Measurements from ENCODE around the gene POPDC3. TPM values are rescaled to one million over a fixed set of nuclear protein-coding genes. Genes with fewer than 3 reads are reported as not detected.

Gene POPDC3
- total RNA-seq, 1 donor from 2014 or later: 6.0 TPM

DNA sequence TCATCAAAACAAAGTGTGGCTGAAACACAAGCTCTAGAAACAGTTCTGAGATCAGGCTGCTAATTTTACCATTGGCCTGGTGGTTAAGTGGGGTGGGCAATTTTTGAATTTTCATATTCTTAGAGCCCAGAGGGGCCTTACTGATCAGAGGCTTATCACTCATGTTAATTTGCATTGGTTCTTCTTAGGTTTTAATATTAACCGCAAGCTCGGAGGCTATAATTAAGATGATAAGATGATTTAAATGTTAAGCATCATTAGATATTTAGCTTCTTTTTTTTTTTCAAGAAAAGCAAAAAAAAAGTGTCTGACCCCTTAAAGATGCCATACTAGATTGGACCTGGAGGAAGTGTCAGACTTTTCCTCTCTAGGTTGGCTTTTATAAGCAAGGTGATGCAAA is 8.4 kb upstream of the POPDC3 start:
- H3K27ac Mint-ChIP-seq: no peak overlapping the region
- TF ChIP-seq, protein P1, sequence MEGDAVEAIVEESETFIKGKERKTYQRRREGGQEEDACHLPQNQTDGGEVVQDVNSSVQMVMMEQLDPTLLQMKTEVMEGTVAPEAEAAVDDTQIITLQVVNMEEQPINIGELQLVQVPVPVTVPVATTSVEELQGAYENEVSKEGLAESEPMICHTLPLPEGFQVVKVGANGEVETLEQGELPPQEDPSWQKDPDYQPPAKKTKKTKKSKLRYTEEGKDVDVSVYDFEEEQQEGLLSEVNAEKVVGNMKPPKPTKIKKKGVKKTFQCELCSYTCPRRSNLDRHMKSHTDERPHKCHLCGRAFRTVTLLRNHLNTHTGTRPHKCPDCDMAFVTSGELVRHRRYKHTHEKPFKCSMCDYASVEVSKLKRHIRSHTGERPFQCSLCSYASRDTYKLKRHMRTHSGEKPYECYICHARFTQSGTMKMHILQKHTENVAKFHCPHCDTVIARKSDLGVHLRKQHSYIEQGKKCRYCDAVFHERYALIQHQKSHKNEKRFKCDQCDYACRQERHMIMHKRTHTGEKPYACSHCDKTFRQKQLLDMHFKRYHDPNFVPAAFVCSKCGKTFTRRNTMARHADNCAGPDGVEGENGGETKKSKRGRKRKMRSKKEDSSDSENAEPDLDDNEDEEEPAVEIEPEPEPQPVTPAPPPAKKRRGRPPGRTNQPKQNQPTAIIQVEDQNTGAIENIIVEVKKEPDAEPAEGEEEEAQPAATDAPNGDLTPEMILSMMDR (conservative IDR thresholded peaks at IDR 0.05): no peak
- DNase-seq (ENCODE audit: extremely low spot score, unreplicated experiment): no peak
- H3K36me3 Mint-ChIP-seq: no peaks in the 10 kb centered on the region
- H3K9me3 Mint-ChIP-seq: no peaks in the 10 kb centered on the region
- no peak overlapping the region for H3K4me3 Mint-ChIP-seq
- peaks cover 8% of the 10 kb centered on the region for H3K27me3 Mint-ChIP-seq
- peaks cover 10% of the 10 kb centered on the region for H3K4me1 Mint-ChIP-seq (ENCODE audit: unreplicated experiment)

GRCh38 chr6:105186576-105186975 is 6.8 kb upstream of the POPDC3 start:
- Mint-ChIP-seq H3K27ac (no peak overlapping the region), H3K4me1 (ENCODE audit: unreplicated experiment) (peaks cover 17% of the 10 kb centered on the region), H3K9me3 (no peaks in the 10 kb centered on the region), H3K4me3 (no peak overlapping the region), H3K36me3 (no peaks in the 10 kb centered on the region), H3K27me3 (peaks cover 20% of the 10 kb centered on the region)
- TF ChIP-seq, protein P1 (conservative IDR thresholded peaks at IDR 0.05): no peak
- DNase-seq (ENCODE audit: extremely low spot score, unreplicated experiment): no peak

- Mint-ChIP-seq H3K4me1 (ENCODE audit: unreplicated experiment) (peaks cover 13% of the 10 kb centered on the region), H3K4me3 (no peak overlapping the region), H3K27ac (no peak overlapping the region), H3K36me3 (no peaks in the 10 kb centered on the region), H3K27me3 (peaks cover 34% of the 10 kb centered on the region), H3K9me3 (no peaks in the 10 kb centered on the region)
- DNase-seq (ENCODE audit: extremely low spot score, unreplicated experiment): no peak
- TF ChIP-seq, protein P1 (conservative IDR thresholded peaks at IDR 0.05): no peak
Observed at GRCh38 chr6:105184921-105185320, 5.1 kb upstream of the POPDC3 start.

- no peak overlapping the region for H3K4me3 Mint-ChIP-seq
- peaks cover 54% of the 10 kb centered on the region for H3K27me3 Mint-ChIP-seq
- peaks cover 13% of the 10 kb centered on the region for H3K4me1 Mint-ChIP-seq (ENCODE audit: unreplicated experiment)
- no peaks in the 10 kb centered on the region for H3K36me3 Mint-ChIP-seq
- TF ChIP-seq, protein P1 (conservative IDR thresholded peaks at IDR 0.05): no peak
- no peak overlapping the region for H3K27ac Mint-ChIP-seq
- H3K9me3 Mint-ChIP-seq: no peaks in the 10 kb centered on the region
- no peak for DNase-seq (ENCODE audit: extremely low spot score, unreplicated experiment)
Observed at GRCh38 chr6:105181981-105182515, 2.2 kb upstream of the POPDC3 start.

- H3K27ac Mint-ChIP-seq: no peak overlapping the region
- H3K4me3 Mint-ChIP-seq: peak overlapping the region; percentile 84
- no peak for DNase-seq (ENCODE audit: extremely low spot score, unreplicated experiment)
Observed at GRCh38 chr6:105178636-105179035, 1.2 kb downstream of the POPDC3 start.

More at GRCh38 chr6:105178636-105179035, 1.2 kb downstream of the POPDC3 start:
- H3K4me1 Mint-ChIP-seq (ENCODE audit: unreplicated experiment): peaks cover 13% of the 10 kb centered on the region
- TF ChIP-seq, protein P1 (conservative IDR thresholded peaks at IDR 0.05): no peak
- H3K36me3 Mint-ChIP-seq: no peaks in the 10 kb centered on the region
- H3K9me3 Mint-ChIP-seq: no peaks in the 10 kb centered on the region
- peaks cover 50% of the 10 kb centered on the region for H3K27me3 Mint-ChIP-seq

All from type B pancreatic cell (in vitro differentiated cells).